ENCODE results near the gene SPATA20.

The SPATA20 gene

GRCh38 chr17:50539762-50540559, 7.0 kb upstream of the SPATA20 start:
- no peak for DNase-seq (ENCODE audit: low read depth in 2 of 2)

DNA sequence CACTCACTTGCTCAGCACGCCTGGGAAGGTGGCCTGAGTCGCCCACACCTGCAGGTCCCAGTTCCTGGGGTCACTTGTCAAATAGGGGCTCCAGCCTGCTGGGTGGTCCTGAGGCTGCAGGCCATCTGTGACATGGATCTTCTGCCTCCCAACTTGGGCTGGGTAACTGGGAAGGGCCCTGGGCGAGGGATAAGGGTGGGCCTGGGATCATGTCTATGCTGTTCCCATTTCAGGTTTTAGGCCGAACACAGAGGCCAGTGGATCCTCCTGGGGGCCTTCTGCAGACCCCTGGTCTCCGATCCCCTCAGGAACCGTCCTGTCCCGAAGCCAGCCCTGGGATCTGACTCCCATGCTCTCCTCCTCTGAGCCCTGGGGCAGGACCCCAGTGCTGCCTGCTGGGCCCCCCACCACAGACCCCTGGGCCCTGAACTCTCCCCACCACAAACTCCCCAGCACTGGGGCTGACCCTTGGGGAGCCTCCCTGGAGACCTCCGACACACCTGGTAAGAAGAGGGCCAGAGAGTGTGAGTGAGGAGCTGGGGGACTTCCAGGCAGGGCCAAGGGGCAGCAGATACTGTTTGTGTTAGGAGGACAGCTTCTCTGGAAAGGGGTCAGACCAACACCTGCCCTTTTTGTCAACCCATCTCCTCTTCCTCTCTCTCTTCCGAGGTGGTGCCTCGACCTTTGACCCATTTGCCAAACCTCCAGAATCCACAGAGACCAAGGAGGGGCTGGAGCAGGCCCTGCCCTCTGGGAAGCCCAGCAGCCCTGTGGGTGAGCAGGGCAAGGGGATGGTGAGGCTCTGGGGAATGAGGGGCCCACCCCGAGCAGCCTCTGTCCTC, 6.2 kb upstream of the SPATA20 start:
- no peak for DNase-seq (ENCODE audit: low read depth in 2 of 2)

GRCh38 chr17:50541402-50541715, 5.6 kb upstream of the SPATA20 start:
- no peak for DNase-seq (ENCODE audit: low read depth in 2 of 2)

DNA sequence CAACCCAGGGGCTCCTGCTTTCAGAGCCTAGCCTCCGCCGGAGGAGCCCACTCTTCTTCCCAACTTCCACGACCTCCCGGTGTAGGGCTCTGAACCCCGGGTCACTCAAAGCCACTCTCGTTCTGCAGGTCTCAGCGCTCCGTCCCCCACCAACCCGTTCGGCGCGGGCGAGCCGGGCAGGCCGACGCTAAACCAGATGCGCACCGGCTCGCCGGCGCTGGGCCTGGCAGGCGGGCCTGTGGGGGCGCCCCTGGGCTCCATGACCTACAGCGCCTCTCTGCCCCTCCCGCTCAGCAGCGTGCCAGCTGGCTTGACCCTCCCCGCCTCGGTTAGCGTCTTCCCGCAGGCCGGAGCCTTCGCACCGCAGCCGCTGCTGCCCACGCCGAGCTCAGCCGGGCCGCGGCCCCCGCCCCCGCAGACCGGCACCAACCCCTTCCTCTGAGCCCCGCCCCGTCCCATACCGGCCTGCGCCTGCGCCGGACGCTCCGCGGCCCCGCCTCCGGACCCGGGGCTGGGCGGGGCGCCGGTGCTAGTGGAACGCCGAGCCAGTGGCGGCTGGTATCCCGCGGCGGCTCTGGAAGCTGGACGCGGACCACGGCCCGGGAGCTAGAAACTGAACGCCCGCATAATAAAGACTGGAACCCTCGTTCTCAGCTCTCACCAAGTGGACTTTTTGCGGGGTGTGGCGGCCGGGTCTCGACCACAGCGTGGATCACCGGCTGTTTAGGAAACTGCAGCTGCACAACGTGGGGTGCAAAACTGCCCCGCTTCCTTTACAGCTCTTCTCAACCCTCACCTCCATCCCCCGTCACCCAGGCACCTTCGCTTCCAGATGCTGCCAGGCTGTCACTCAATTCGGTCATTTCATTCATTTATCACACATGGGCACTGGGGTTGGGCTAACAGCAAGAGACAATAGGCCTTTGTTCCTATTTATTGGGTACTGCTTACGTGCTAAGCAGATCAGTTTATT, 5.0 kb upstream of the SPATA20 start:
- DNase-seq (ENCODE audit: low read depth in 2 of 2) = peak; percentile 74 to 82

DNA sequence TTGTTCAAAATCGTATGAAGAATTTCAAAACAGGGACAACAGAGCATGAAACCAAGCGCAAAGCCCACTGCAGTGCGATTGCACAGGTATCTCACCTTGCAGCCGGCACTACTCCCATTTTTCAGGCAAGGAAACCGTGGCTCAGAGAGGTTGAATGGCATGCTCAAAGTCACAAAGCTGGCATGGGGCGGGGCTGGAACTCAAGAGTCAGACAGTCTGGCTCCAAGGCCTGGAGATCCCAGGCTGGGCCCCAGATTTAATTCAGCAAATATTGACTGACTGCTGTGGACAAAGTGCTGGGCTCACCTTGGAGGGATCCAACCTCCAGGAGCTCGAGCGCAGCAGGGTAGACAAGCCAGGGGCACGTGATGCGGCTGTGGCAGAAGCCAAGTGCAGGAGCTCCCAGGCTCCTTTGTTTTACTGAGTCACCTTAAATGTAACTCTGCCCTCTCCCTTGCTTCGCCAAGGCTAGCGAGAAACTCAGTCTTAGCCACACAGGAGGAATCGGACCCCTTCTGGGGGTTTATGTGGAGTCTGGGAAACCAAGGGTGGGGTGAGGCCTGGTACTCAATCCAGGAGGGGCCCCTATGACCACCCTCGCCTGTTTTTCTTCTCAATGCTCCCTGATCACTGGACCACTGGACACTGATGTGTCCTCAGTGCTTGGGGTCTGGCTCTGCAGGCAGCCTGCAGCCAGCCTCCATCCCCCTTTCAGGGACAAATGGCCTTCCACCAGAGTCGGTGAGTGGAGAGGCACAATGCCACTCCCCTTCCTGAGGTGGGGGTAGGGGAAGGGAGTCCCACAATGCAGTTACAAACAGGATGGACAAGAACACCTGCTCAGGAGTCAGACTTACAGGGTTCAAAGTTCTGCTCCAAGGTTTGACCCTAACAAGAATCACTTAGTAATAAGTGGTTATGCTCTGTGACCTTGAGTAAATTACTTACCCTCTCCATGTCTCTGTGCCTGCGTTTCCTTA, 3.9 kb upstream of the SPATA20 start:
- DNase-seq (ENCODE audit: low read depth in 2 of 2) = no peak

- DNase-seq (ENCODE audit: low read depth in 2 of 2) = no peak
Observed at GRCh38 chr17:50544516-50544915, 2.5 kb upstream of the SPATA20 start.

GRCh38 chr17:50545311-50545710, 1.7 kb upstream of the SPATA20 start:
- DNase-seq (ENCODE audit: low read depth in 2 of 2) = no peak

DNA sequence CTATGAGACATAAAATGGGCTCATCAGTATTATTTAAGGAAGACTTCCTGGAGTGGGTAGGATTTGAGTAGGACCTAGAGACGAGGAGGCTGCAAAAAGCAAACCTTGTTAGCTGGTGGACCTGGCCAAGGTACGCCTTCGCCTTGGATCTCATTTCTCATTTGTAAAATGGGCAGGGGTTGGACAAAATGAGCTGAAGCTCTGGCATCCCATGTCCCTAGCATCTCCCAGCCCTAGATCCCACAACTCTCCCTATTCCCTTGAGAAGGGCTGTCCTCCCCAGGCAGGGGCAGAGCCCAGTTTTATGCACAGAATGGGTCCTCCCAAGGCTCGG, 306 bp upstream of the SPATA20 start:
- no peak for DNase-seq (ENCODE audit: low read depth in 2 of 2)

GRCh38 chr17:50547736-50548083, 736 bp downstream of the SPATA20 start:
- no peak for DNase-seq (ENCODE audit: low read depth in 2 of 2)

GRCh38 chr17:50548831-50549230, 1.9 kb downstream of the SPATA20 start:
- DNase-seq (ENCODE audit: low read depth in 2 of 2) = no peak

- DNase-seq (ENCODE audit: low read depth in 2 of 2) = no peak
Observed at GRCh38 chr17:50549256-50549941, 2.4 kb downstream of the SPATA20 start.

- no peak for DNase-seq (ENCODE audit: low read depth in 2 of 2)
Observed at GRCh38 chr17:50549969-50550368, 3.0 kb downstream of the SPATA20 start.

- DNase-seq (ENCODE audit: low read depth in 2 of 2) = no peak
Observed at GRCh38 chr17:50550661-50551432, 3.9 kb downstream of the SPATA20 start.

- no peak for DNase-seq (ENCODE audit: low read depth in 2 of 2)
Observed at GRCh38 chr17:50551433-50551815, 4.5 kb downstream of the SPATA20 start.

DNA sequence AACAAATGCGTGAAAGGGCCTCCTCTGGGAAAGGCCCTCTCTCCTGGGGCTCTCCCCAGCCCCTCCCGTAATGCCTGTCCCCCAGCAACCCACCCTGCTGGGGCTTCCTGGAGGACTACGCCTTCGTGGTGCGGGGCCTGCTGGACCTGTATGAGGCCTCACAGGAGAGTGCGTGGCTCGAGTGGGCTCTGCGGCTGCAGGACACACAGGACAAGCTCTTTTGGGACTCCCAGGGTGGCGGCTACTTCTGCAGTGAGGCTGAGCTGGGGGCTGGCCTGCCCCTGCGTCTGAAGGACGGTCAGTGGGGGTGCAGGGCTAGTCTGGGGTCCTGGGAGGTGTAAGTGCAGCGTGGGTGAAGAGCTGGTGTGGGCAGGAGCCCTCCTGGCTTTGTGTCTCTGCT, 4.9 kb downstream of the SPATA20 start:
- DNase-seq (ENCODE audit: low read depth in 2 of 2) = no peak

DNA sequence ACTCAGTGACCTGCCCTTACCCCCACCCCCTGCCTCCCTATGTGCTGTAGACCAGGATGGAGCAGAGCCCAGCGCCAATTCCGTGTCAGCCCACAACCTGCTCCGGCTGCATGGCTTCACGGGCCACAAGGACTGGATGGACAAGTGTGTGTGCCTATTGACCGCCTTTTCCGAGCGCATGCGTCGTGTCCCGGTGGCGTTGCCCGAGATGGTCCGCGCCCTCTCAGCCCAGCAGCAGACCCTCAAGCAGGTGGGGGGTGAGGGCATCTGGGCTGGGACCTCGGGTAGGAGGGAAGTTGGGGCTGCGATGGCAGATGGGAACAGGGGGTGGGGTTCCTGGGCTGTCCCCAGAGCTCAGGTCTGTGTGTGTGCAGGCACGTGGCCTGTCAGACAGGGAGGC, 7.2 kb downstream of the SPATA20 start:
- DNase-seq (ENCODE audit: low read depth in 2 of 2) = no peak

GRCh38 chr17:50556803-50557202, 9.8 kb downstream of the SPATA20 start:
- DNase-seq (ENCODE audit: low read depth in 2 of 2) = no peak

- no peak for DNase-seq (ENCODE audit: low read depth in 2 of 2)
Observed at GRCh38 chr17:50557630-50558029, 10.7 kb downstream of the SPATA20 start.

DNA sequence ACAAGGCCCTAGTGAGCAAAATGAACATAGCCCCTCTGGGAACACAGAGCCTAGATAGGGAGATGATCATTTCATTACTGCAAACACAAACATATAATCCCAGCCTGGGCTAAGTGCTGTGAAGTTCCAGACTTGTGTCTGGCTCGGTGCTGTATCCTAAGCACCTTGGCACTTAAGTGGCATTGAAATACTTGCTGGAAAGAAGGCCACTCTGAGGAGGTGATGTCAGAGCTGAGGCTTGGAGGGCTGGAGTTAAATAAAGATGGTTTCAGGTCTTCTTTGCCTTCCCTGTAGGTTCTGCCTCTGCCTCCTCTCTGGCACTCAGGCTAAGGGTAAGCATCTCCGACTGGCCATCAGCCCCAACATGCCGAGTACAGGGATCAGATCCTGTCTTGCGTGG, 11.1 kb downstream of the SPATA20 start:
- DNase-seq (ENCODE audit: low read depth in 2 of 2) = no peak

- DNase-seq (ENCODE audit: low read depth in 2 of 2) = no peak
Observed at GRCh38 chr17:50558581-50558940, 11.6 kb downstream of the SPATA20 start.

Measured in stimulated activated CD8-positive, alpha-beta memory T cell treated with anti-CD3 and anti-CD28 coated beads, Interleukin-2, amount 100 ng/mL, for 48 hours (primary cell).